HCT116 (cell line): ENCODE results near the gene GTF2H4.

Experiments used
- POLR2AphosphoS5 ChIP-seq: IDR thresholded peaks from 2 replicates; pipeline ENCODE4 v1.6.1; 2011; ENCODE audit warnings: mild to moderate bottlenecking, low read depth, low read length, moderate library complexity
- TF ChIP-seq, protein P1 (sequence below), 3 experiments: fragments of 200-600 bp in 1 of 3; sonication (generic) in 1 of 3; IDR thresholded peaks in 2 of 3; conservative IDR thresholded peaks in 1 of 3; 2 replicates each; pipeline ENCODE4 v1.5.1; 2012 to 2017; ENCODE audit warnings: low read depth in 2 of 3, low read length in 2 of 3, antibody characterized with exemption in 1 of 3, borderline replicate concordance in 1 of 3, control low read depth in 1 of 3, mild to moderate bottlenecking in 1 of 3, mixed read lengths in 1 of 3, mixed run types in 1 of 3, moderate library complexity in 1 of 3; ENCODE audit not compliant: insufficient read depth in 1 of 3

DNA sequence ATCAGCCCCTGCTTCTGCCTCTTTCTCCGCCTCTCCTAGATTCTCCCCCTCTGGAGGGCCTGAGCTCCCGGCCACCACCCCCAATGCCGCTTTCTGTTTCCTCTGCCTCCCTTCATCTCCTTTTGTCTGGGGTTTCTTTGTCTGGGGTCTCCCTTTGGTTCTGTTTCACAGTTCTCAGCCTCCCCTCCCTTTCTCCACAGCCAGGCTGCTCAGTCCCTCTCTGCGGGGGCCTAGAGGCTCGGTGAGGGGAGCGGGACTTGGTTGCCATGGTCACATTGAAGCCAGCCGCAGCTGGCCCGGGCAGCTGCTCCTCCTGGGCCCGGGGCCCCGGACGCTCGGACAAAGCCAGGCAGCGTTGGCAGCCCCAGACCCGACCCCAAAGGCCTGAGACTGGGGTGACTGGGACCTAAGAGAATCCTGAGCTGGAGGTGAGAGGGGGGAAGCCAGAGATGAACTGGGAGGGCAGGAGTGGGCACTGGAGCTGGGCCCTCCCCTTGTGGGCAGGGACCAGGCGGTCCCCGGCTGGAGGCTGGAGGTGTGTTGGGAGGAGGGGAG lies 27.2 kb upstream of the GTF2H4 start:
- TF ChIP-seq, protein P1, sequence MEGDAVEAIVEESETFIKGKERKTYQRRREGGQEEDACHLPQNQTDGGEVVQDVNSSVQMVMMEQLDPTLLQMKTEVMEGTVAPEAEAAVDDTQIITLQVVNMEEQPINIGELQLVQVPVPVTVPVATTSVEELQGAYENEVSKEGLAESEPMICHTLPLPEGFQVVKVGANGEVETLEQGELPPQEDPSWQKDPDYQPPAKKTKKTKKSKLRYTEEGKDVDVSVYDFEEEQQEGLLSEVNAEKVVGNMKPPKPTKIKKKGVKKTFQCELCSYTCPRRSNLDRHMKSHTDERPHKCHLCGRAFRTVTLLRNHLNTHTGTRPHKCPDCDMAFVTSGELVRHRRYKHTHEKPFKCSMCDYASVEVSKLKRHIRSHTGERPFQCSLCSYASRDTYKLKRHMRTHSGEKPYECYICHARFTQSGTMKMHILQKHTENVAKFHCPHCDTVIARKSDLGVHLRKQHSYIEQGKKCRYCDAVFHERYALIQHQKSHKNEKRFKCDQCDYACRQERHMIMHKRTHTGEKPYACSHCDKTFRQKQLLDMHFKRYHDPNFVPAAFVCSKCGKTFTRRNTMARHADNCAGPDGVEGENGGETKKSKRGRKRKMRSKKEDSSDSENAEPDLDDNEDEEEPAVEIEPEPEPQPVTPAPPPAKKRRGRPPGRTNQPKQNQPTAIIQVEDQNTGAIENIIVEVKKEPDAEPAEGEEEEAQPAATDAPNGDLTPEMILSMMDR (IDR thresholded peaks at IDR 0.05 in 2 of 3, conservative IDR thresholded peaks at IDR 0.05 in 1 of 3; ENCODE audit: borderline replicate concordance in 1 of 3, insufficient read depth in 1 of 3, low read depth in 2 of 3, low read length in 2 of 3) = no peak
- no peak for TF ChIP-seq POLR2AphosphoS5
